GM12878 (cell line): ENCODE results near the gene RAB8A. TPM values are rescaled to one million over a fixed set of nuclear protein-coding genes. Genes with fewer than 3 reads are reported as not detected.

Experiments used
- ATAC-seq: fragments of 200-7000 bp; cut with Tn5 transposase; 3 replicates; pipeline ENCODE4 v1.9.1; 2020; ENCODE audit warnings: mild to moderate bottlenecking, moderate library complexity
- BruUV-seq: library from RNA; stranded (reverse); fragments of 400-500 nt; replicated peaks from 2 replicates; lab custom pipeline; 2021; lab: Mats Ljungman, UMichigan
- CTCF ChIA-PET: fragments of 300-600 bp; sonication (Branson Sonifier 250); formaldehyde crosslinking; extraction: SDS; loops from one replicate; lab custom pipeline; 2021; ENCODE audit warnings: inconsistent platforms; lab: Yijun Ruan, JAX
- POLR2A ChIA-PET: fragments of 350-600 bp; formaldehyde crosslinking; extraction: SDS; loops from one replicate; lab custom pipeline; 2021; ENCODE audit warnings: inconsistent platforms; lab: Charles Lee
- RAD21 ChIA-PET: fragments of 300-600 bp; sonication (Branson Sonifier 250); formaldehyde crosslinking; loops from one replicate; lab custom pipeline; 2023; ENCODE audit warnings: antibody characterized with exemption; ENCODE audit not compliant: unreplicated experiment; lab: Charles Lee
- SMC1A ChIA-PET: fragments of 300-600 bp; sonication (Branson Sonifier 250); formaldehyde crosslinking; loops from one replicate; lab custom pipeline; 2023; ENCODE audit not compliant: unreplicated experiment, uncharacterized antibody; lab: Charles Lee
- DNase-seq: peaks from one replicate; pipeline ENCODE4 v3.0.0-alpha.2; 2011; ENCODE audit warnings: low read depth, low spot score
- FAIRE-seq: peaks from 3 replicates; lab custom pipeline; 2011; peaks lifted over from hg19 to GRCh38; lab: Jason Lieb, UNC
- H2AFZ ChIP-seq: 2 replicates; pipeline ENCODE4 v1.6.0; 2011; ENCODE audit warnings: low read depth, low read length, control low read depth; ENCODE audit not compliant: control insufficient read depth
- H3K27ac ChIP-seq: 2 replicates; pipeline ENCODE4 v1.5.1; 2011; ENCODE audit warnings: control low read depth; ENCODE audit not compliant: control insufficient read depth, insufficient read depth
- H3K27me3 ChIP-seq, 2 experiments: replicated peaks in 1 of 2; 2 replicates each; pipeline versions ENCODE4 v1.6.0 to v1.6.1; 2011; ENCODE audit warnings: low read length in 1 of 2; ENCODE audit not compliant: control insufficient read depth in 2 of 2, insufficient read depth in 2 of 2
- H3K36me3 ChIP-seq, 2 experiments: 2 replicates each; pipeline ENCODE4 v1.5.1; 2011; ENCODE audit warnings: low read length in 1 of 2; ENCODE audit not compliant: control insufficient read depth in 2 of 2, insufficient read depth in 2 of 2
- H3K4me1 ChIP-seq: 2 replicates; pipeline ENCODE4 v1.6.1; 2011; ENCODE audit warnings: mild to moderate bottlenecking, low read length, moderate library complexity, mixed read lengths; ENCODE audit not compliant: control insufficient read depth, insufficient read depth
- H3K4me2 ChIP-seq: 2 replicates; pipeline ENCODE4 v1.6.0; 2011; ENCODE audit warnings: control low read depth; ENCODE audit not compliant: control insufficient read depth, insufficient read depth
- H3K4me3 ChIP-seq: fragments of 200-600 bp; sonication (generic); 2 replicates; pipeline ENCODE4 v1.5.1; 2016
- H3K79me2 ChIP-seq: 2 replicates; pipeline ENCODE4 v1.6.0; 2011; ENCODE audit warnings: low read length; ENCODE audit not compliant: control insufficient read depth, insufficient read depth
- H3K9ac ChIP-seq: 2 replicates; pipeline ENCODE4 v1.8.0; 2011; ENCODE audit warnings: low read length, control low read depth, mixed read lengths; ENCODE audit not compliant: control insufficient read depth, insufficient read depth
- H3K9me3 ChIP-seq: replicated peaks from 3 replicates; pipeline ENCODE4 v1.5.1; 2011; ENCODE audit warnings: mild to moderate bottlenecking, low read length; ENCODE audit not compliant: control insufficient read depth, insufficient read depth
- H4K20me1 ChIP-seq: 2 replicates; pipeline ENCODE4 v1.6.0; 2011; ENCODE audit not compliant: control insufficient read depth, insufficient read depth
- HDGF ChIP-seq: fragments of 450-650 bp; IDR thresholded peaks from 2 replicates; pipeline ENCODE4 v1.6.1; 2016; ENCODE audit warnings: antibody characterized with exemption
- JUNB ChIP-seq: IDR thresholded peaks from 2 replicates; pipeline ENCODE4 v1.6.1; 2016; ENCODE audit warnings: antibody characterized with exemption, mild to moderate bottlenecking
- NFYB ChIP-seq: IDR thresholded peaks from 2 replicates; pipeline ENCODE4 v1.6.1; 2011; ENCODE audit warnings: low read depth, mild to moderate bottlenecking, low read length, improper control_type of control experiment, moderate library complexity; ENCODE audit not compliant: insufficient read depth
- POLR2A ChIP-seq: IDR thresholded peaks from 2 replicates; pipeline ENCODE4 v1.6.1; 2011; ENCODE audit warnings: low read depth, mild to moderate bottlenecking, low read length
- RUNX3 ChIP-seq: IDR thresholded peaks from 2 replicates; pipeline ENCODE4 v1.6.1; 2012; ENCODE audit warnings: low read length, inconsistent platforms
- SIN3A ChIP-seq: IDR thresholded peaks from 2 replicates; pipeline ENCODE4 v1.6.1; 2012; ENCODE audit warnings: low read depth, low read length, improper control_type of control experiment
- SPI1 ChIP-seq: IDR thresholded peaks from 2 replicates; pipeline ENCODE4 v1.6.1; 2011; ENCODE audit warnings: low read depth, mild to moderate bottlenecking, low read length, moderate library complexity, borderline replicate concordance; ENCODE audit not compliant: insufficient read depth
- TARDBP ChIP-seq: IDR thresholded peaks from 2 replicates; pipeline ENCODE4 v1.6.1; 2016; ENCODE audit warnings: borderline replicate concordance
- ZNF24 ChIP-seq: fragments of 450-650 bp; IDR thresholded peaks from 2 replicates; pipeline ENCODE4 v1.6.1; 2017; ENCODE audit warnings: antibody characterized with exemption, mild to moderate bottlenecking
- WGBS: methylation state at CpG from one replicate; pipeline ENCODE4 v1.1.6; 2016; ENCODE audit warnings: low lambda C conversion rate; ENCODE audit not compliant: insufficient replicate concordance, insufficient coverage; ENCODE audit errors: missing lambda C conversion rate; 5-methylcytosine and 5-hydroxymethylcytosine counted together
- in situ Hi-C: fragments of 300-500 bp; cut with MboI; formaldehyde crosslinking; loops from 9 replicates; pipeline ENCODE4 v1.14.3; 2018; ENCODE audit warnings: mixed read lengths
- intact Hi-C: fragments of 100-400 bp; cut with micrococcal nuclease; formaldehyde crosslinking; loops from one replicate; pipeline ENCODE4 v1.14.2; 2022; ENCODE audit not compliant: unreplicated experiment
- polyA plus RNA-seq, 11 experiments: library from polyadenylated mRNA; depleted of rRNA in 4 of 11; unstranded in 6 of 11; stranded (reverse) in 5 of 11; fragments of >200 nt; fragmentation: Nextera tagmentation in 4 of 11; fragmentation: Illumina TruSeq in 1 of 11; extraction: Ambion mirVana in 4 of 11; extraction: Trizol in 1 of 11; gene quantifications; 1 replicate in 1 of 11; 2 replicates in 10 of 11; pipeline versions ENCODE4 v1.2.1 to v1.2.3, GENCODE V29; 2011 to 2016; ENCODE audit warnings: inconsistent platforms in 2 of 11, missing spikeins in 2 of 11, low read depth in 1 of 11
- total RNA-seq, 4 experiments: library from RNA; depleted of rRNA in 3 of 4; stranded (reverse); fragments of >200 nt in 3 of 4; fragmentation: Illumina TruSeq in 1 of 4; extraction: Trizol in 1 of 4; gene quantifications; 2 replicates each; pipeline versions ENCODE4 v1.2.1 to v1.2.3, GENCODE V29; 2013 to 2021
- TF ChIP-seq, protein P1 (sequence below): IDR thresholded peaks from 2 replicates; pipeline ENCODE4 v1.6.1; 2011; ENCODE audit warnings: borderline replicate concordance, low read depth, mild to moderate bottlenecking, moderate library complexity, mixed read lengths, low read length; ENCODE audit not compliant: insufficient read depth; ENCODE audit errors: extremely low read length
- TF ChIP-seq, protein P2 (sequence below): IDR thresholded peaks from 2 replicates; pipeline ENCODE4 v1.6.1; 2012; ENCODE audit warnings: low read depth, low read length, improper control_type of control experiment
- TF ChIP-seq, protein P3 (sequence below): fragments of 450-650 bp; IDR thresholded peaks from 2 replicates; pipeline ENCODE4 v1.6.1; 2017; ENCODE audit warnings: low read depth, mild to moderate bottlenecking, moderate library complexity
- TF ChIP-seq, protein P4 (sequence below): fragments of 450-650 bp; IDR thresholded peaks from 2 replicates; pipeline ENCODE4 v1.6.1; 2017; ENCODE audit warnings: mild to moderate bottlenecking

Gene RAB8A
- total and polyA plus RNA-seq, 10 of the 15 experiments (the other 5 are each of a cell fraction or from before 2014, with no cell fraction given), result 23.9 to 314 (median 185) TPM

DNA sequence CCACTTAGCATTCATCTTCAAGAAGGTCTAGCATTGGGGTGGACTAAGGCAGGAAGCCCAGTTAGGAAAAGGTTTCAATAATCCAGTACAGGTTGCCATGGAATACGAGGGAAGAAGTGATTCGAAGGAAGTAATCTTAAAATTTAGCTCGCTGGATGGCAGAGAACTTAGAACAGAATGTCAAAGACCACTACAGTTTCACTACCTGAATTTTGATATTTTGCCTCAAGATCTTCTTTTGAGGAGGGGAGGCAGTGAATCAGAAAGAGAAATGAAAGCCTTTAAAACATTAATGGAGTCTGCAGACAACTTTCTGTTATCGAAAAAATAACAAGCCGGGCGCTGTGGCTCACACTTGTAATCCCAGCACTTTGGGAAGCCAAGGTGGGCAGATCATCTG, 7.0 kb upstream of the RAB8A start:
- WGBS, result 83% methylated on average over 6 of the region's 6 CpGs
- H3K27ac ChIP-seq, result peak overlapping the region; percentile 50; the same call in 1 of the 2 replicates
- no peak for FAIRE-seq

More for the DNA sequence above, 7.0 kb upstream of the RAB8A start:
- H3K4me3 ChIP-seq, result no peak overlapping the region
- ChIA-PET CTCF (interaction anchor here (0.9 kb wide), 1 partner anchor 10 kb away, joined by 3 read pairs; no protein-coding TSS in a partner anchor), RAD21 (no interaction called here), SMC1A (interaction anchor here (1.0 to 1.7 kb wide), 3 partner anchors 41 to 475 kb away, joined by 3 to 5 read pairs (median 3); no protein-coding TSS in a partner anchor), POLR2A (interaction anchor here (2.1 kb wide), 1 partner anchor 10 kb away, joined by 9 read pairs; no protein-coding TSS in a partner anchor)
- H4K20me1 ChIP-seq, result no peaks in the 10 kb centered on the region
- peaks cover 12% of the 10 kb centered on the region for H3K4me1 ChIP-seq
- H3K9ac ChIP-seq, result no peak overlapping the region
- no peaks in the 10 kb centered on the region for H3K9me3 ChIP-seq
- in situ Hi-C loops (no loop called here), intact Hi-C loops (loop anchor here (5.0 kb wide), 1 partner anchor 472 kb away; no protein-coding TSS in a partner anchor)
- H3K27me3 ChIP-seq, result no peaks in the 10 kb centered on the region
- H2AFZ ChIP-seq, result no peak overlapping the region
- H3K4me2 ChIP-seq, result no peak overlapping the region
- no peaks in the 10 kb centered on the region for H3K79me2 ChIP-seq
- DNase-seq (no peak), ATAC-seq (peak; percentile 12; the same call in 1 of the 3 replicates)
- no TSS peak for BruUV-seq
- TF ChIP-seq HDGF, result no peak
- TF ChIP-seq, protein P1, sequence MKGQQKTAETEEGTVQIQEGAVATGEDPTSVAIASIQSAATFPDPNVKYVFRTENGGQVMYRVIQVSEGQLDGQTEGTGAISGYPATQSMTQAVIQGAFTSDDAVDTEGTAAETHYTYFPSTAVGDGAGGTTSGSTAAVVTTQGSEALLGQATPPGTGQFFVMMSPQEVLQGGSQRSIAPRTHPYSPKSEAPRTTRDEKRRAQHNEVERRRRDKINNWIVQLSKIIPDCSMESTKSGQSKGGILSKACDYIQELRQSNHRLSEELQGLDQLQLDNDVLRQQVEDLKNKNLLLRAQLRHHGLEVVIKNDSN, result no peak
- TF ChIP-seq, protein P2, sequence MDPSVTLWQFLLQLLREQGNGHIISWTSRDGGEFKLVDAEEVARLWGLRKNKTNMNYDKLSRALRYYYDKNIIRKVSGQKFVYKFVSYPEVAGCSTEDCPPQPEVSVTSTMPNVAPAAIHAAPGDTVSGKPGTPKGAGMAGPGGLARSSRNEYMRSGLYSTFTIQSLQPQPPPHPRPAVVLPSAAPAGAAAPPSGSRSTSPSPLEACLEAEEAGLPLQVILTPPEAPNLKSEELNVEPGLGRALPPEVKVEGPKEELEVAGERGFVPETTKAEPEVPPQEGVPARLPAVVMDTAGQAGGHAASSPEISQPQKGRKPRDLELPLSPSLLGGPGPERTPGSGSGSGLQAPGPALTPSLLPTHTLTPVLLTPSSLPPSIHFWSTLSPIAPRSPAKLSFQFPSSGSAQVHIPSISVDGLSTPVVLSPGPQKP, result no peak
- no peak for TF ChIP-seq TARDBP
- TF ChIP-seq RUNX3, result peak; percentile 4; the same call in 1 of the 2 replicates
- 0 out of 2 replicates have a peak, but pooled peaks have one; percentile 18 for TF ChIP-seq JUNB
- TF ChIP-seq SIN3A, result no peak
- TF ChIP-seq, protein P3, sequence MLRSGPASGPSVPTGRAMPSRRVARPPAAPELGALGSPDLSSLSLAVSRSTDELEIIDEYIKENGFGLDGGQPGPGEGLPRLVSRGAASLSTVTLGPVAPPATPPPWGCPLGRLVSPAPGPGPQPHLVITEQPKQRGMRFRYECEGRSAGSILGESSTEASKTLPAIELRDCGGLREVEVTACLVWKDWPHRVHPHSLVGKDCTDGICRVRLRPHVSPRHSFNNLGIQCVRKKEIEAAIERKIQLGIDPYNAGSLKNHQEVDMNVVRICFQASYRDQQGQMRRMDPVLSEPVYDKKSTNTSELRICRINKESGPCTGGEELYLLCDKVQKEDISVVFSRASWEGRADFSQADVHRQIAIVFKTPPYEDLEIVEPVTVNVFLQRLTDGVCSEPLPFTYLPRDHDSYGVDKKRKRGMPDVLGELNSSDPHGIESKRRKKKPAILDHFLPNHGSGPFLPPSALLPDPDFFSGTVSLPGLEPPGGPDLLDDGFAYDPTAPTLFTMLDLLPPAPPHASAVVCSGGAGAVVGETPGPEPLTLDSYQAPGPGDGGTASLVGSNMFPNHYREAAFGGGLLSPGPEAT, result no peak
- 0 out of 2 replicates have a peak, but pooled peaks have one; percentile 19 for TF ChIP-seq POLR2A
- no peak for TF ChIP-seq NFYB
- TF ChIP-seq, protein P4, sequence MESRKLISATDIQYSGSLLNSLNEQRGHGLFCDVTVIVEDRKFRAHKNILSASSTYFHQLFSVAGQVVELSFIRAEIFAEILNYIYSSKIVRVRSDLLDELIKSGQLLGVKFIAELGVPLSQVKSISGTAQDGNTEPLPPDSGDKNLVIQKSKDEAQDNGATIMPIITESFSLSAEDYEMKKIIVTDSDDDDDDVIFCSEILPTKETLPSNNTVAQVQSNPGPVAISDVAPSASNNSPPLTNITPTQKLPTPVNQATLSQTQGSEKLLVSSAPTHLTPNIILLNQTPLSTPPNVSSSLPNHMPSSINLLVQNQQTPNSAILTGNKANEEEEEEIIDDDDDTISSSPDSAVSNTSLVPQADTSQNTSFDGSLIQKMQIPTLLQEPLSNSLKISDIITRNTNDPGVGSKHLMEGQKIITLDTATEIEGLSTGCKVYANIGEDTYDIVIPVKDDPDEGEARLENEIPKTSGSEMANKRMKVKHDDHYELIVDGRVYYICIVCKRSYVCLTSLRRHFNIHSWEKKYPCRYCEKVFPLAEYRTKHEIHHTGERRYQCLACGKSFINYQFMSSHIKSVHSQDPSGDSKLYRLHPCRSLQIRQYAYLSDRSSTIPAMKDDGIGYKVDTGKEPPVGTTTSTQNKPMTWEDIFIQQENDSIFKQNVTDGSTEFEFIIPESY, result no peak
- TF ChIP-seq ZNF24, result peak; percentile 31; the same call in 1 of the 2 replicates
- peak; percentile 73 for TF ChIP-seq SPI1
- H3K36me3 ChIP-seq, result peaks cover 12 to 14% of the 10 kb centered on the region in 2 experiments
